GM23338 (cell line): ENCODE data around the gene MAGI1. TPM values are rescaled to one million over a fixed set of nuclear protein-coding genes. Genes with fewer than 3 reads are reported as not detected.

Source experiments
- ATAC-seq: fragments of 200-7000 bp; cut with Tn5 transposase; 3 replicates; pipeline ENCODE4 v1.9.1; 2020
- DNase-seq: peaks from one replicate; pipeline ENCODE4 v3.0.0-alpha.2; 2015; ENCODE audit warnings: low spot score
- H2AFZ ChIP-seq: fragments of 200-600 bp; sonication (generic); 2 replicates; pipeline ENCODE4 v1.8.0; 2016; ENCODE audit warnings: antibody characterized with exemption, mild to moderate bottlenecking, moderate library complexity
- H3F3A ChIP-seq: fragments of 200-600 bp; sonication (generic); replicated peaks from 2 replicates; pipeline ENCODE4 v1.8.0; 2017; ENCODE audit warnings: antibody characterized with exemption, mixed run types, low read depth
- H3K27ac ChIP-seq: fragments of 200-600 bp; sonication (generic); 2 replicates; pipeline ENCODE4 v1.6.1; 2016; ENCODE audit warnings: low read depth
- H3K27me3 ChIP-seq: fragments of 200-600 bp; sonication (generic); 2 replicates; pipeline ENCODE4 v1.8.0; 2016; ENCODE audit warnings: mild to moderate bottlenecking, mixed run types, moderate library complexity; ENCODE audit not compliant: insufficient read depth
- H3K36me3 ChIP-seq: fragments of 200-600 bp; sonication (generic); 2 replicates; pipeline ENCODE4 v1.8.0; 2016; ENCODE audit warnings: mild to moderate bottlenecking; ENCODE audit not compliant: insufficient read depth
- H3K4me1 ChIP-seq: fragments of 200-600 bp; sonication (generic); 2 replicates; pipeline ENCODE4 v1.8.0; 2016; ENCODE audit warnings: mild to moderate bottlenecking, moderate library complexity; ENCODE audit not compliant: insufficient read depth
- H3K4me2 ChIP-seq: fragments of 200-600 bp; sonication (generic); 2 replicates; pipeline ENCODE4 v1.7.1; 2017; ENCODE audit warnings: mixed run types
- H3K4me3 ChIP-seq: fragments of 200-600 bp; sonication (generic); 2 replicates; pipeline ENCODE4 v1.6.1; 2016; ENCODE audit warnings: mixed run types
- H3K79me2 ChIP-seq: fragments of 200-600 bp; sonication (generic); replicated peaks from 2 replicates; pipeline ENCODE4 v1.8.0; 2017; ENCODE audit warnings: mild to moderate bottlenecking; ENCODE audit not compliant: insufficient read depth
- H3K9me2 ChIP-seq: fragments of 200-600 bp; sonication (generic); 2 replicates; pipeline ENCODE4 v1.8.0; 2017; ENCODE audit not compliant: insufficient read depth
- H4K20me1 ChIP-seq: fragments of 200-600 bp; sonication (generic); replicated peaks from 2 replicates; pipeline ENCODE4 v1.8.0; 2017; ENCODE audit warnings: mild to moderate bottlenecking; ENCODE audit not compliant: insufficient read depth
- H3K27ac Mint-ChIP-seq: 2 replicates; pipeline ENCODE4 v1.8.0; 2020; ENCODE audit warnings: inconsistent platforms, mild to moderate bottlenecking, moderate library complexity, mixed read lengths
- H3K27me3 Mint-ChIP-seq: 3 replicates; pipeline ENCODE4 v1.8.0; 2022; ENCODE audit warnings: low read depth, mild to moderate bottlenecking, moderate library complexity, mixed read lengths, inconsistent platforms; ENCODE audit not compliant: insufficient read depth, poor library complexity
- H3K36me3 Mint-ChIP-seq: 3 replicates; pipeline ENCODE4 v1.8.0; 2021; ENCODE audit warnings: low read depth, mild to moderate bottlenecking, inconsistent platforms, moderate library complexity, mixed read lengths
- H3K4me1 Mint-ChIP-seq: 3 replicates; pipeline ENCODE4 v1.8.0; 2020; ENCODE audit warnings: mild to moderate bottlenecking, inconsistent platforms, mixed read lengths
- H3K4me3 Mint-ChIP-seq: 3 replicates; pipeline ENCODE4 v1.8.0; 2021; ENCODE audit warnings: moderate library complexity, mild to moderate bottlenecking, inconsistent platforms, mixed read lengths
- H3K9me3 Mint-ChIP-seq: 3 replicates; pipeline ENCODE4 v1.8.0; 2020; ENCODE audit warnings: moderate library complexity, mild to moderate bottlenecking, inconsistent platforms, mixed read lengths
- CREB1 ChIP-seq: fragments of 250-450 bp; sonication (Bioruptor Pico); IDR thresholded peaks from 2 replicates; pipeline ENCODE4 v1.5.0; 2020; ENCODE audit warnings: low read depth, mild to moderate bottlenecking, moderate library complexity
- CTCF ChIP-seq, 2 experiments: fragments of 200-600 bp in 1 of 2; sonication (generic) in 1 of 2; conservative IDR thresholded peaks; 2 replicates each; pipeline versions ENCODE4 v1.5.1 to v1.6.1; 2016 to 2017; ENCODE audit warnings: antibody characterized with exemption in 2 of 2, low read depth in 2 of 2, mild to moderate bottlenecking in 2 of 2, moderate library complexity in 1 of 2
- ETS1 ChIP-seq: IDR thresholded peaks from 2 replicates; pipeline ENCODE4 v1.6.1; 2016; ENCODE audit warnings: antibody characterized with exemption
- EZH2 ChIP-seq: fragments of 200-600 bp; sonication (generic); IDR thresholded peaks from one replicate; pipeline ENCODE4 v1.8.0; 2017; ENCODE audit warnings: antibody characterized with exemption, mild to moderate bottlenecking, low read depth; ENCODE audit not compliant: unreplicated experiment
- EZH2phosphoT487 ChIP-seq: fragments of 200-600 bp; sonication (generic); IDR thresholded peaks from one replicate; pipeline ENCODE4 v1.8.1; 2018; ENCODE audit warnings: antibody characterized with exemption; ENCODE audit not compliant: unreplicated experiment
- JUNB ChIP-seq: IDR thresholded peaks from one replicate; pipeline ENCODE4 v1.6.1; 2016; ENCODE audit warnings: antibody characterized with exemption; ENCODE audit not compliant: unreplicated experiment
- NANOG ChIP-seq: IDR thresholded peaks from 2 replicates; pipeline ENCODE4 v1.6.1; 2016; ENCODE audit warnings: antibody characterized with exemption, borderline replicate concordance
- POLR2AphosphoS5 ChIP-seq: IDR thresholded peaks from 2 replicates; pipeline ENCODE4 v1.6.1; 2016; ENCODE audit warnings: antibody characterized with exemption, low read depth
- REST ChIP-seq: IDR thresholded peaks from one replicate; pipeline ENCODE4 v1.6.1; 2018; ENCODE audit warnings: antibody characterized with exemption; ENCODE audit not compliant: unreplicated experiment
- STAT1 ChIP-seq: IDR thresholded peaks from one replicate; pipeline ENCODE4 v1.6.1; 2016; ENCODE audit warnings: antibody characterized with exemption; ENCODE audit not compliant: unreplicated experiment
- ZNF114 ChIP-seq: fragments of 250-450 bp; sonication (Bioruptor Pico); IDR thresholded peaks from 2 replicates; pipeline ENCODE4 v1.5.0; 2020; ENCODE audit warnings: mild to moderate bottlenecking, moderate library complexity
- ZNF331 ChIP-seq: fragments of 250-450 bp; sonication (Bioruptor Pico); IDR thresholded peaks from 2 replicates; pipeline ENCODE4 v1.5.0; 2020; ENCODE audit warnings: low read depth, mild to moderate bottlenecking, moderate library complexity
- polyA plus RNA-seq: library from polyadenylated mRNA; unstranded; fragments of >200 nt; fragmentation: Nextera tagmentation; extraction: Ambion mirVana; gene quantifications from 2 replicates; pipeline ENCODE4 v1.2.1, GENCODE V29; 2016
- total RNA-seq: library from RNA; depleted of rRNA; stranded (reverse); fragments of >200 nt; shearing (Covaris generic); gene quantifications from 2 replicates; pipeline ENCODE4 v1.2.3, GENCODE V29; 2014
- TF ChIP-seq, protein P1 (sequence below): fragments of 250-450 bp; sonication (Bioruptor Pico); IDR thresholded peaks from 2 replicates; pipeline ENCODE4 v1.5.0; 2020; ENCODE audit warnings: mild to moderate bottlenecking, moderate library complexity

The MAGI1 gene
- total and polyA plus RNA-seq, 2 experiments from 2014 or later, result 27.4 to 71.2 TPM

GRCh38 chr3:65796676-65797075 is 242.0 kb downstream of the MAGI1 start:
- Histone ChIP-seq H2AFZ (no peak overlapping the region), H4K20me1 (peaks cover 12% of the 10 kb centered on the region; the same call in 1 of the 2 replicates), H3K27ac (no peak overlapping the region), H3K79me2 (peaks cover 25% of the 10 kb centered on the region), H3K36me3 (no peaks in the 10 kb centered on the region), H3K4me3 (no peak overlapping the region), H3K9me2 (no peaks in the 10 kb centered on the region), H3K4me1 (peaks cover 9% of the 10 kb centered on the region), H3K27me3 (no peaks in the 10 kb centered on the region), H3K4me2 (no peak overlapping the region), H3F3A (no peaks in the 10 kb centered on the region)
- Mint-ChIP-seq H3K27ac (no peak overlapping the region), H3K9me3 (no peaks in the 10 kb centered on the region), H3K4me1 (peaks cover 34% of the 10 kb centered on the region), H3K36me3 (no peaks in the 10 kb centered on the region), H3K27me3 (peaks cover 1% of the 10 kb centered on the region), H3K4me3 (no peak overlapping the region)
- TF ChIP-seq ZNF331 (no peak), CTCF (conservative IDR thresholded peaks at IDR 0.05; ENCODE audit: low read depth in 2 of 2) (no peak), CREB1 (CRISPR knock-in tag) (no peak), NANOG (no peak), JUNB (no peak), REST (no peak), EZH2 (no peak), ETS1 (no peak), EZH2phosphoT487 (no peak), STAT1 (no peak), ZNF114 (no peak), POLR2AphosphoS5 (no peak)
- TF ChIP-seq, protein P1, sequence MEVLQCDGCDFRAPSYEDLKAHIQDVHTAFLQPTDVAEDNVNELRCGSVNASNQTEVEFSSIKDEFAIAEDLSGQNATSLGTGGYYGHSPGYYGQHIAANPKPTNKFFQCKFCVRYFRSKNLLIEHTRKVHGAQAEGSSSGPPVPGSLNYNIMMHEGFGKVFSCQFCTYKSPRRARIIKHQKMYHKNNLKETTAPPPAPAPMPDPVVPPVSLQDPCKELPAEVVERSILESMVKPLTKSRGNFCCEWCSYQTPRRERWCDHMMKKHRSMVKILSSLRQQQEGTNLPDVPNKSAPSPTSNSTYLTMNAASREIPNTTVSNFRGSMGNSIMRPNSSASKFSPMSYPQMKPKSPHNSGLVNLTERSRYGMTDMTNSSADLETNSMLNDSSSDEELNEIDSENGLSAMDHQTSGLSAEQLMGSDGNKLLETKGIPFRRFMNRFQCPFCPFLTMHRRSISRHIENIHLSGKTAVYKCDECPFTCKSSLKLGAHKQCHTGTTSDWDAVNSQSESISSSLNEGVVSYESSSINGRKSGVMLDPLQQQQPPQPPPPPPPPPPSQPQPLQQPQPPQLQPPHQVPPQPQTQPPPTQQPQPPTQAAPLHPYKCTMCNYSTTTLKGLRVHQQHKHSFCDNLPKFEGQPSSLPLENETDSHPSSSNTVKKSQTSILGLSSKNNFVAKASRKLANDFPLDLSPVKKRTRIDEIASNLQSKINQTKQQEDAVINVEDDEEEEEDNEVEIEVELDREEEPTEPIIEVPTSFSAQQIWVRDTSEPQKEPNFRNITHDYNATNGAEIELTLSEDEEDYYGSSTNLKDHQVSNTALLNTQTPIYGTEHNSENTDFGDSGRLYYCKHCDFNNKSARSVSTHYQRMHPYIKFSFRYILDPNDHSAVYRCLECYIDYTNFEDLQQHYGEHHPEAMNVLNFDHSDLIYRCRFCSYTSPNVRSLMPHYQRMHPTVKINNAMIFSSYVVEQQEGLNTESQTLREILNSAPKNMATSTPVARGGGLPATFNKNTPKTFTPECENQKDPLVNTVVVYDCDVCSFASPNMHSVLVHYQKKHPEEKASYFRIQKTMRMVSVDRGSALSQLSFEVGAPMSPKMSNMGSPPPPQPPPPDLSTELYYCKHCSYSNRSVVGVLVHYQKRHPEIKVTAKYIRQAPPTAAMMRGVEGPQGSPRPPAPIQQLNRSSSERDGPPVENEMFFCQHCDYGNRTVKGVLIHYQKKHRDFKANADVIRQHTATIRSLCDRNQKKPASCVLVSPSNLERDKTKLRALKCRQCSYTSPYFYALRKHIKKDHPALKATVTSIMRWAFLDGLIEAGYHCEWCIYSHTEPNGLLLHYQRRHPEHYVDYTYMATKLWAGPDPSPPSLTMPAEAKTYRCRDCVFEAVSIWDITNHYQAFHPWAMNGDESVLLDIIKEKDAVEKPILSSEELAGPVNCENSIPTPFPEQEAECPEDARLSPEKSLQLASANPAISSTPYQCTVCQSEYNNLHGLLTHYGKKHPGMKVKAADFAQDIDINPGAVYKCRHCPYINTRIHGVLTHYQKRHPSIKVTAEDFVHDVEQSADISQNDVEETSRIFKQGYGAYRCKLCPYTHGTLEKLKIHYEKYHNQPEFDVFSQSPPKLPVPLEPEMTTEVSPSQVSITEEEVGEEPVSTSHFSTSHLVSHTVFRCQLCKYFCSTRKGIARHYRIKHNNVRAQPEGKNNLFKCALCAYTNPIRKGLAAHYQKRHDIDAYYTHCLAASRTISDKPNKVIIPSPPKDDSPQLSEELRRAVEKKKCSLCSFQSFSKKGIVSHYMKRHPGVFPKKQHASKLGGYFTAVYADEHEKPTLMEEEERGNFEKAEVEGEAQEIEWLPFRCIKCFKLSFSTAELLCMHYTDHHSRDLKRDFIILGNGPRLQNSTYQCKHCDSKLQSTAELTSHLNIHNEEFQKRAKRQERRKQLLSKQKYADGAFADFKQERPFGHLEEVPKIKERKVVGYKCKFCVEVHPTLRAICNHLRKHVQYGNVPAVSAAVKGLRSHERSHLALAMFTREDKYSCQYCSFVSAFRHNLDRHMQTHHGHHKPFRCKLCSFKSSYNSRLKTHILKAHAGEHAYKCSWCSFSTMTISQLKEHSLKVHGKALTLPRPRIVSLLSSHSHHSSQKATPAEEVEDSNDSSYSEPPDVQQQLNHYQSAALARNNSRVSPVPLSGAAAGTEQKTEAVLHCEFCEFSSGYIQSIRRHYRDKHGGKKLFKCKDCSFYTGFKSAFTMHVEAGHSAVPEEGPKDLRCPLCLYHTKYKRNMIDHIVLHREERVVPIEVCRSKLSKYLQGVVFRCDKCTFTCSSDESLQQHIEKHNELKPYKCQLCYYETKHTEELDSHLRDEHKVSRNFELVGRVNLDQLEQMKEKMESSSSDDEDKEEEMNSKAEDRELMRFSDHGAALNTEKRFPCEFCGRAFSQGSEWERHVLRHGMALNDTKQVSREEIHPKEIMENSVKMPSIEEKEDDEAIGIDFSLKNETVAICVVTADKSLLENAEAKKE, result no peak
- peak; percentile 21; the same call in 1 of the 3 replicates for ATAC-seq
- no peak for DNase-seq
